Bronchial epithelial cell (primary cell): ENCODE measurements around the gene MAGEB2. TPM values are rescaled to one million over a fixed set of nuclear protein-coding genes. Genes with fewer than 3 reads are reported as not detected.

Experiments
- DNase-seq: peaks from one replicate; pipeline ENCODE4 v3.0.0-alpha.2; 2010; ENCODE audit warnings: low read depth
- FAIRE-seq: peaks from 2 replicates; lab custom pipeline; 2011; peaks lifted over from hg19 to GRCh38; lab: Jason Lieb, UNC
- H3K27me3 ChIP-seq: 2 replicates; pipeline ENCODE4 v1.5.1; 2011; ENCODE audit warnings: low read length; ENCODE audit not compliant: control insufficient read depth, insufficient read depth
- H3K36me3 ChIP-seq: 2 replicates; pipeline ENCODE4 v1.5.1; 2011; ENCODE audit warnings: low read length; ENCODE audit not compliant: control insufficient read depth, insufficient read depth
- H3K4me3 ChIP-seq: 2 replicates; pipeline ENCODE4 v1.5.1; 2011; ENCODE audit warnings: mild to moderate bottlenecking, low read depth, low read length, control low read depth
- total RNA-seq: library from RNA; depleted of rRNA; stranded (reverse); fragments of >200 nt; gene quantifications from 2 replicates; pipeline ENCODE4 v1.2.1, GENCODE V29; 2014
- TF ChIP-seq, protein P1 (sequence below): IDR thresholded peaks from 2 replicates; pipeline ENCODE4 v1.5.1; 2011; ENCODE audit warnings: mild to moderate bottlenecking, moderate library complexity, low read length, control low read depth, inconsistent platforms; ENCODE audit not compliant: insufficient read depth, severe bottlenecking

Gene MAGEB2
- total RNA-seq, 1 donor from 2014 or later = not detected

DNA sequence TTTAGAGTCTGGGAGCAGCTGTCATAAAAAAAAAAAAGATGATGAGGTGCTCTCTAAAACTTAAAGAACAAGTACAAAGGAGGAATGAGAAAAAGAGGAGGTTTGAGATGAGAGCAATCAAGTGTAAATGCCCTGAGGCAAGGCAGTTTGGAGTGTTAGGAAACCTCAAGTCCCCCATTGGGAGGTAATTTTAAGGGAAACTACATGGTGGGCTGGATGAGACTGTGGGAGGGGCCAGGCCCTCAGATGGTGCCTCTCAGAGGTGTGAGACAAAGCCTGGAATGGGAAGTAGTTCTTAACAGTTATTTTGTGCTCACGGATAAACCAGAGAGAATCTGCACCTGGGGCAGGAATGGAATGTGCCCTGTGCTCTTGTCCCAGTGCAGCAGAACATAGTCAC, 13.2 kb downstream of the MAGEB2 start:
- H3K4me3 ChIP-seq = no peak overlapping the region
- H3K27me3 ChIP-seq = no peaks in the 10 kb centered on the region
- TF ChIP-seq, protein P1, sequence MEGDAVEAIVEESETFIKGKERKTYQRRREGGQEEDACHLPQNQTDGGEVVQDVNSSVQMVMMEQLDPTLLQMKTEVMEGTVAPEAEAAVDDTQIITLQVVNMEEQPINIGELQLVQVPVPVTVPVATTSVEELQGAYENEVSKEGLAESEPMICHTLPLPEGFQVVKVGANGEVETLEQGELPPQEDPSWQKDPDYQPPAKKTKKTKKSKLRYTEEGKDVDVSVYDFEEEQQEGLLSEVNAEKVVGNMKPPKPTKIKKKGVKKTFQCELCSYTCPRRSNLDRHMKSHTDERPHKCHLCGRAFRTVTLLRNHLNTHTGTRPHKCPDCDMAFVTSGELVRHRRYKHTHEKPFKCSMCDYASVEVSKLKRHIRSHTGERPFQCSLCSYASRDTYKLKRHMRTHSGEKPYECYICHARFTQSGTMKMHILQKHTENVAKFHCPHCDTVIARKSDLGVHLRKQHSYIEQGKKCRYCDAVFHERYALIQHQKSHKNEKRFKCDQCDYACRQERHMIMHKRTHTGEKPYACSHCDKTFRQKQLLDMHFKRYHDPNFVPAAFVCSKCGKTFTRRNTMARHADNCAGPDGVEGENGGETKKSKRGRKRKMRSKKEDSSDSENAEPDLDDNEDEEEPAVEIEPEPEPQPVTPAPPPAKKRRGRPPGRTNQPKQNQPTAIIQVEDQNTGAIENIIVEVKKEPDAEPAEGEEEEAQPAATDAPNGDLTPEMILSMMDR = no peak
- FAIRE-seq (no peak), DNase-seq (no peak)
- no peaks in the 10 kb centered on the region for H3K36me3 ChIP-seq

DNA sequence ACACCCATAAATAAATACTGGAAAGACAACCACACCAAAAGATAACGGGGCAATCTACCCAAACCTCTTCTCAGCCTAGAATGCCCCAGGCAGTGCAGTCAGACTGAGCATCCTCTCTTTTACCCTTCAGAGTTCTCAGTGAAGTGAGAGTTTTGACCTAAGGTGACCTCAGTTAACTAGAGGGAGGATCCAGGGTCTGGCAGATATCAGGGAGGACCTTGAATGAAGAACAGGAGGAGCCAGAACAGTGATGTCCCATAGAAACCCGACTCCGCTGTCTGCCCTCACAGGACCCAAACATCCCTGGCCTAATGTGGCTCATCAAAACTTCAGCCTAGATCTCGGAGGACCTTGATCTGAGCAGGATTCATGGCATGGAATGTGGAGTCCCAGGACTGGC, 15.0 kb downstream of the MAGEB2 start, which contains the start of gene MAGEB3:
TSS of gene MAGEB3 (plus strand) at position 263 of the 400 bp plus-strand sequence. CDS start 5,268 bp downstream, outside the sequence.
- H3K27me3 ChIP-seq = no peaks in the 10 kb centered on the region
- H3K4me3 ChIP-seq = no peak within 1 kb of the TSS
- H3K36me3 ChIP-seq = no peaks in the 10 kb centered on the region
- DNase-seq = no peak
- no peak for FAIRE-seq
- TF ChIP-seq, protein P1 = no peak

DNA sequence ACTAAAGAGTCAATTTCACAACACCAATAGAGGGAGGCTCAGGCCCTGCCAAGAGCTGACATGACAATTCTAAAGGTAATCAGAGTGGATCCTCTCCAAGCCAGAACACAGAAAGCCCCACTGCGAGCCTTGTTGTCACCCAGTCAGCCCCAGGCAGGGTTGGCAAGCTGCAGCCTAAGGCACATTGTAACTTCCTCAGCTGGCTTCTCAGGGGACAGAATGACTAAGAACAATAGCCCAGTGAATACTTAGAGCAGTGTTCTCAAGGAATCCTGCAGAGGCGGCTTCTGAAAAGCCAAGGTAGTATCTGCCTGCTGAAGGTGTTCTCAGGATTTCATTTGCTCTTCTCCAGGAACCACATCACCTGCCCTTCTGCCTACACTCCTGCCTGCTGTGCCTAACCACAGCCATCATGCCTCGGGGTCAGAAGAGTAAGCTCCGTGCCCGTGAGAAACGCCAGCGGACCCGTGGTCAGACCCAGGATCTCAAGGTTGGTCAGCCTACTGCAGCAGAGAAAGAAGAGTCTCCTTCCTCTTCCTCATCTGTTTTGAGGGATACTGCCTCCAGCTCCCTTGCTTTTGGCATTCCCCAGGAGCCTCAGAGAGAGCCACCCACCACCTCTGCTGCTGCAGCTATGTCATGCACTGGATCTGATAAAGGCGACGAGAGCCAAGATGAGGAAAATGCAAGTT, 26.5 kb downstream of the MAGEB2 start, which contains the start of gene MAGEB4:
TSS of gene MAGEB4 (plus strand) at position 277 of the 692 bp plus-strand sequence. CDS start at position 413, 136 bp downstream.
- DNase-seq (no peak), FAIRE-seq (no peak)
- Histone ChIP-seq H3K4me3 (no peak within 1 kb of the TSS), H3K27me3 (no peaks in the 10 kb centered on the region), H3K36me3 (no peaks in the 10 kb centered on the region)
- TF ChIP-seq, protein P1 = no peak

DNA sequence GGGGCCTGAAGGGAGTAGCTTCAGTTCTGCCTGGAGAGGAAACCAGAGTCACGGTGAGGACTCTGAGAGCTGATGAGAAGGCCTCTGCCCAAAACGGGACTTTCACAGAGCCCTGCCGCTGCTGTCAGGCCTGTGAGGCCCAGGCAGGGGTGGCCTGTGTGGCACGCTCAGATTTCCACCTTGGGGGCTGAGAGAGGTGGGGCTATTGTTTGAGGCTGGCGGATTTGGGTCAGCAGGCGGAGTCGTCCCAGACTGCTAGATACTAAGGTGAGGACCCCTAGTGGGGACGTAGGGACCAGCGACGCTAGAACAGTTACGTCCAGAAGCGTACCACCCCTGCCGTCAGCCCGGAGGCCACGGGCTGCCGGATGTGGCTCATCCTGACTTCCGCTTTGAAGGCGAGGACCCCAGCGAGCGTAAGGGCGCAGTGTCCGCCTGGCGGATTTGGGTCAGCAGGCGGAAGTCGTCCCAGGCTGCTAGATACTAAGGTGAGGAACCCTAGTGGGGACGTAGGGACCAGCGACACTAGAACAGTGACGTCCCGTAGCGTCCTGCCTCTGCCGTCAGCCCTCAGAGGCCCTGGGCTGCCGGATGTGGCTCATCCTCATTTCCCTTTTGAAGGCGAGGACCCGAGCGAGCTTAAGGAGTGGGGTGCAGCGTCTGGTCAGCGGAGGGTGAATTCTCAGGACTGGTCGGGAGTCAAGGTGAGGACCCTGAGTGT, 31.6 kb downstream of the MAGEB2 start, which contains the start of gene MAGEB1:
TSS of gene MAGEB1 (plus strand) at position 378 of the 721 bp plus-strand sequence. CDS start 3,348 bp downstream, outside the sequence.
- Histone ChIP-seq H3K4me3 (no peak within 1 kb of the TSS), H3K27me3 (no peaks in the 10 kb centered on the region), H3K36me3 (no peaks in the 10 kb centered on the region)
- TF ChIP-seq, protein P1 = no peak
- FAIRE-seq = no peak
- DNase-seq = no peak

DNA sequence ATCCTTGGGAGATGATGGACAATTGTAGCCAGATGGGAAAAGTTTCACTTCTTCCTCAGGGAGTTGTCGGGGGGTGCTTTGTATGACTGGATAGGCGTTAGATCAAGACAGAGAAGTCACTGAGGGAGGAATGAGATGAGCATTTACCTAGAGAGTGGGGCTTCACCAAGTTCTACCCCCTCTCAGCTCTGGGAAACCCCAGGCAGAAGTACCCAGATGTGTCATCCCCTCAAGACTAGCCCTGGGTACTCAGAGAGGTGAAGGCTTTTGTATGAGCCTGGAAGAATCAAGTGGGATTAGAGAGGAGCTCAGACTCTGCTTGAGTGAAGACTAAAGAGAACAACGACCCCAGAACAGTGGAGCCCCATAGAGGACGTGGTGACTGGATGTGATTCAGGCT, 33.5 kb downstream of the MAGEB2 start:
- Histone ChIP-seq H3K27me3 (no peaks in the 10 kb centered on the region), H3K36me3 (no peaks in the 10 kb centered on the region), H3K4me3 (no peak overlapping the region)
- DNase-seq (no peak), FAIRE-seq (no peak)
- TF ChIP-seq, protein P1 = no peak
